GM19463 (cell line): Measurements from ENCODE around the gene THBS4.

Source experiments
- ATAC-seq: cut with Tn5 transposase; IDR thresholded peaks from one replicate; pipeline ENCODE4 v1.9.1; 2021; ENCODE audit warnings: mild to moderate bottlenecking, moderate library complexity; ENCODE audit not compliant: unreplicated experiment

THBS4 gene

DNA sequence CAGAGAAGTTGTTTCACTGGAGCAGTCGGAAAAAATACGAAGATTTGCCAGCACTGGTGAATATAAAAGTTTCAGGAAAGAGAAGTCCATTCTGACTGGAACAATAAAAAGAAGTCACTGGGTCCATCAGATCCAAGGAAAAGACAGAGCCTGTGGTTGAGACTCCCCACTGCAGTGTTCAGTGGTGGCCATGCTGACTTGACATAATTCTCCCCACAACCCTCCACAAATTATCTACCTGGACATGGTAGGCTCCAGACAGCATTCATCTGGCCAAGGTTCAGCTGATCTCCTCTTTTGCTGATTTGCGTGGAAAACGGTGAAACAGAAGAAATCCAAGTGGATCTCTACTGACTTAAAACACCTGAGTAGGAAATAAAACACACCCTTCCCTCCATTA lies 8.0 kb downstream of the THBS4 start:
- no peak for ATAC-seq

- ATAC-seq = no peak
These were observed 13.1 kb downstream of the THBS4 start for GRCh38 chr5:80048084-80048780.

DNA sequence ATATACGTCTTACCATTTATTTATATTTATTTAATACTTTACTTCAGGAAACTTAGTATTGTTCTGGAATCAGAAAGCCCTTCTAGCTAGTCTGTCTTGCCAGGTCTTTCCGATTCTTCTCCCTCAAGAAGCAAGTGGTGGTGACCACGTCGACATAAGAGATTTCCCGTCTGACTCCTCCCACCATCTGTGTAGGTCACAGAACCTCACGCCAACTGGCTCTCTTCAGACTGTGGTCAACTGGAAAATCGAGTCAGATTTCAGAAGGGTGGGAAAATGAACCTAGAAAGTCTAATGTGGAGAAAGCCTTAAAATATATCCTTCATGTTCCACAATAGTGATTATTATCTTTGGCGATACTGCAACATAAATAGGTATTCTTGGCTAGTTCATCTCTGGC lies 17.3 kb downstream of the THBS4 start:
- no peak for ATAC-seq

DNA sequence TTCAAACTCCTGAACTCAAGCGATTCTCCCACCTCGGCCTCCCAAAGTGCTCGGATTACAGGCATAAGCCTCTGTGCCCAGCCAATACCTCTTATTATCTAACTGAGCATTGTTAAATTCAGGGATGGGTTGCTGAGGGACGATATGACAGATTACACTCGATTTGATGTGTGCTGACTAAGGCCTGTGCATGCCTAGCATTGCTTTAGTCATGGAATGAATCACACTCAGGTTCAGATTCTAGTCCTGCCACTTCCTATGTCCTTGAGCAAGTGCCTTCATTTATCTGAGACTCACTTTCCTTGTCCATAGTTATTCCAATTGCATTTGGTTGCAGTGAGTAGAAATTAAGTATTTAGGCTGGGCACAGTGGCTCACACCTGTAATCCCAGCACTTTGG lies 19.5 kb downstream of the THBS4 start:
- no peak for ATAC-seq

DNA sequence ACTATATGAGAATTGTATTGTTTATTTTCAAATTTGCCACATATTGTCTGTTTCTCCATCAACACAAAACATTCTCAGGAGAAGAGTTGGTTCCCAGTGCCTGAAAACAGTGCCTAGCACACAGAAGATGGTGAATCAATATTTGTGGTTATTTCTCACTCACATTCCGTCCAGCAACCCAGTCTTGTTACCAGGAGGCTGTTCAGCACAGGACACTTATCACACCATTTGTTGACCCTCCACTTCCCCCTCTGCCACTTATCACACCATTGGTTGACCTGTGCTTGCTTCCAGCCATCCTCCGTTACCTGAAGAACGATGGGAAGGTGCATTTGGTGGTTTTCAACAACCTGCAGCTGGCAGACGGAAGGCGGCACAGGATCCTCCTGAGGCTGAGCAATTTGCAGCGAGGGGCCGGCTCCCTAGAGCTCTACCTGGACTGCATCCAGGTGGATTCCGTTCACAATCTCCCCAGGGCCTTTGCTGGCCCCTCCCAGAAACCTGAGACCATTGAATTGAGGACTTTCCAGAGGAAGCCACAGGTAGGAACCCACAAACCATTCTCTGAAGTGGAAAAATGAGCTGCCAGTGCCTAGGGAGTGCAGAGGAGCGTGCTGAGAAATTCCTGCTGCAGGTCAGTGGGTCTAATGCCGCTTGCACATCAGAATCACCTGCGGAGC lies 20.5 kb downstream of the THBS4 start:
- no peak for ATAC-seq

- no peak for ATAC-seq
These were observed 22.0 kb downstream of the THBS4 start for GRCh38 chr5:80057099-80057498.

- ATAC-seq = no peak
These were observed 22.8 kb downstream of the THBS4 start for GRCh38 chr5:80057921-80058320.

DNA sequence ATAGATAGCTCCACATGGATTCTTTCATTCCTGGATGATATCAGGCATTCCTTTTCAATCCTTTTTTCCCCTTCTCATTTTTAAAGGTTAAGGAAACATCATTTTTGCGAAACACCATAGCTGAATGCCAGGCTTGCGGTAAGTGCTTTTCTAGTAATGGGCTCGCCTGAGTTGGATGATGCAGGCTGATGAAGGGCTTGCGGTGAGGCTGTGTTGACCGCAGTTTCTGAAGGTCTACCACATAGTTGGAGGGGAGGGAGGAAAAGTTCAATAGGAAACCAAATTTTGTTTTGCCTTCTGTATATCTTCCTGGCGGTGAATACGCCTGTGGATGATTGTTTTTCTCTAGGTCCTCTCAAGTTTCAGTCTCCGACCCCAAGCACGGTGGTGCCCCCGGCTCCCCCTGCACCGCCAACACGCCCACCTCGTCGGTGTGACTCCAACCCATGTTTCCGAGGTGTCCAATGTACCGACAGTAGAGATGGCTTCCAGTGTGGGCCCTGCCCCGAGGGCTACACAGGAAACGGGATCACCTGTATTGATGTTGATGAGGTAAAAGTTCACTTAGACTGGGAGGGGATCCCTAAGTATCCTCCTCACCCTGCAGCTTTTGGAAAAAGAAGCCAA lies 24.3 kb downstream of the THBS4 start:
- no peak for ATAC-seq

DNA sequence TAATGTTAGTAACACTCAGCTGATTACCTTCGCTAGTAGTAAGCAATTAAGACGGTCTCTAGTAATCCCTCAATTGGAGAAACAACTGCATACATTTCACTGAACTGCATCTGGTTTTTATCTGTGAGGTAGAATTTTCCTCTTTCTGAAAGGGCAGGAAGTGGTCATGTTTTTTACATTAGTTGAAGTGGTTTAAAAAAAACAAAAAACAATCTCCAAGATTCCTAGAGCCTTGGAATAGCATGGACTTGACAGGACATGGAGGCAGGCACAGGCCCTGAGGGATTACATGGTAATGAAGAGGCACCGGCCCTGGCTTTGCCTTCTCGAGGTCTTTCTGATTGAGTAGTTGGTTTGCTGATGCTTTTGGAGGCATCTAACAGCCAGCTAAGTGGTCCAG lies 25.8 kb downstream of the THBS4 start:
- ATAC-seq = no peak

DNA sequence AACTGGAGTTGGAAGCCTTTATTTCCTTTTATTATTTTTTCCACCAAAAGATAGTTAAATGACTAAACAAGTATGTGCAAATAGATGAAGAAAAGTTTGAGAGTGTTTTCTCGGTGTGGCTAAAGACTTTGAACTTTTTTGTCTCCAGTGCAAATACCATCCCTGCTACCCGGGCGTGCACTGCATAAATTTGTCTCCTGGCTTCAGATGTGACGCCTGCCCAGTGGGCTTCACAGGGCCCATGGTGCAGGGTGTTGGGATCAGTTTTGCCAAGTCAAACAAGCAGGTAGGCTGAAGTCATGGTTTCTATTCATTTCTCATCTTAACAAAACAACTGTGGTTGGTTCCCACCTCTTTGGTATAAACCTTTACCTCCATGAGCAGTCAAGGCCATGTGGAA lies 26.4 kb downstream of the THBS4 start:
- no peak for ATAC-seq

DNA sequence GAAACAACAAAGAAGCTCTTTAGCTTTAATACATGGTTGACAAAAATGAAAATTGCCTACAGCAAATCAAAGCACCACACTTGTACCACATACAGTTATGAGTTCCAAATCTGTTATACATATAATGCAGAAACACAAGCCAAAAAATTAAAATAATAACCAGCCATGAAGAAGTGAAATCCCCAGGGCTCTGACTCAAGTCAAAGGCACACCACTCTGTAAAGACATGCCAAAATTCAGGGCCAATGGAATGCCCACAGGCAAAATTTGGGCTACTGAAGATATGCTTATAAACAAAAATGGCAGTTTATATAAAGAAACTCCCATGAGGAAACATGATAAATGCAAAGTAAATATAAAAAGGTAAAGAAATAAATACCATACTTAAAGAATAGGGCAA lies 29.0 kb downstream of the THBS4 start:
- ATAC-seq = no peak

DNA sequence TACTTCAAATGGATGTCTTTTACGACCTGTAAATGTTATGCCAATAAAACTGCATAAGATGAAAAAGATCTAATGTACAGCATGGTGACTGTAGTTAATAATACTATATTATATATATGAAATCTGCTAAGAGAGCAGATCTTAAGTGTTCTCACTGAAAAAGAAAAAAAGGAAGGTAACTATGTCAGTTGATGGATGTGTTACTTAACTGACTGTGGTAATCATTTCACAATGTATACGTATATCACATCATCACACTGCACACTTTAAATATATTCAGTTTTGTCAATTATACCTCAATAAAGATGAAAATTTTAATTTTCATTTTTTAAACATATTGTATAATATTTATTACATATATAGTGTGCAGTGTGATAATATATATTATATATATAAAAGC lies 31.9 kb downstream of the THBS4 start:
- ATAC-seq = no peak

GRCh38 chr5:80067531-80068245 lies 32.5 kb downstream of the THBS4 start:
- no peak for ATAC-seq

DNA sequence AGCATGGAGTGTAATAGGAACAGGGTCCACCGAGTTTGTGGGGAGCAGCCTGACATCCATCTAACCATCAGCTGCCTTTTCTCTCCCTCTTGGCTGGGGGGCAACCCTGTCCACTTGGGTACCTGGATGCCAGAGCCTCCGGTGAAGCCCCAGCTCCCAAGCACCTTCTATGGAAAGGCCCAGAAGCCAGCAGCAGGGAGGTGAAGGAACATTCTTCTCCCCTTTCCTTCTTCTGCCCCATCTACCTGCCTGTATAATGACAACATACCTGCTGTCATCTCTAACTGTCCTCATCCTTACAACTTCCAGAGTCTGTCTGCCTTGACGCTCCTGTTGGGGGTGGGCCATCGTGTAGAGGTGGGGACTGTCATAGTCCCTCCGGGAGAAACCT lies 33.1 kb downstream of the THBS4 start:
- ATAC-seq = no peak

GRCh38 chr5:80068775-80069174 lies 33.6 kb downstream of the THBS4 start:
- ATAC-seq = no peak

DNA sequence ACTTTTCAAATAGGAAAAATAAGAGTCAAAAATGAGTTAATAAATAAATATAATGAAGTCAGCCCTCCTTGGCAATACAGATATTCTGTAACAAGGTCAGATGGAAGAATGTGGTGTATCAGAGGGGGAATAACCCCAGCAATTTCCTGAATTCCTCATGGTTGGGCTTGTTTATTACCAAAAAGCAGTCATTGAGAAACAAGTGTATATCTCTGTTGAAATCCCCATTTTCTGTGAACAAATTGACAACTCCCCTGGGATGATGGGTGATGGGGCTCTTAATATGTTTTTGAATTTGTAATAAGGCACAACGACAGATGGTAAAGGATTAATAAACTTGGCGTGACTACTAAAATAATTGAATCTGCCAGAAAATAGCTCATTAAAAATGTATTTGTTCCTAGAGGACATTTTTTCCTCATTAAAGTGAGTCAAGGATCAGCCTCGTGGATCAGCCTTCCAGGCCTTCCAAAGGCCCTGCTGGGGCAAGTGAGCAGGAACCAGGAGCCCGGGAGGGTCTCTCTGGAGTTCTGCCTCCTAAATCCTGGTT lies 34.2 kb downstream of the THBS4 start:
- no peak for ATAC-seq

DNA sequence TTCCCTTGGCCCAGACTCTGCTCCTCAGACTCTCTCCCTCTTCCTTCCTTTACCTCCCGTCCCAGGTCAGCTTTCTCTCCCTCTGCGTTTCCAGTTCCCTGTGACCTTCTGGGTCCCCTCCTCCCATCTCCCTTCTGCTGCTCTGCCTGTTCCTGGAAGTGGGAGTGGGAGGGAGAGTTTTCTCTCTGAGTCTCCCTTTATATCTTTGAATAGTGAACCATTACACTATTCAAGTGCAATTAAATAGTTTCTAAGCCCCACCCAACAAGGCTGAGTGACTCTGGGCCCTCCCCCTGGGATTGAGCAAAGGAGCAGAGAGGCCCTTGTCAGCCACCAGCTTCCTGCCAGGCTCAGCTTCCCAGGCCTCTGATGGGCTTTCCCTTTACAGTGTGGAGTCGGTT lies 34.8 kb downstream of the THBS4 start:
- ATAC-seq = no peak

GRCh38 chr5:80070338-80071056 lies 35.3 kb downstream of the THBS4 start:
- ATAC-seq = no peak

GRCh38 chr5:80071510-80072021 lies 36.4 kb downstream of the THBS4 start:
- ATAC-seq = no peak
